Tibial nerve (tissue), 4 donors: ENCODE data around the gene USP22. TPM values are rescaled to one million over a fixed set of nuclear protein-coding genes. Genes with fewer than 3 reads are reported as not detected.
A peak's percentile ranks its signal among the peaks of the same experiment; 100 is the strongest.

ENCODE experiments used
- DNase-seq, 2 donors: peaks; one replicate each; pipeline ENCODE4 v3.0.0-alpha.2; 2019; ENCODE audit warnings: low spot score in 2 of 2
- H3K27ac ChIP-seq, 4 donors: fragments of 200-600 bp; sonication (generic) in 3 of 4; one replicate each; pipeline ENCODE4 v1.5.1; 2017 to 2019; ENCODE audit warnings: mild to moderate bottlenecking in 1 of 4
- H3K27me3 ChIP-seq, 2 donors: fragments of 200-600 bp; sonication (generic) in 1 of 2; one replicate each; pipeline versions ENCODE4 v1.5.1 to v1.6.0; 2017 to 2019
- H3K36me3 ChIP-seq, 3 donors: fragments of 200-600 bp; sonication (generic); one replicate each; pipeline ENCODE4 v1.5.1; 2018 to 2019
- H3K4me1 ChIP-seq, 4 donors: fragments of 200-600 bp; sonication (generic) in 3 of 4; one replicate each; pipeline ENCODE4 v1.5.1; 2017 to 2019
- H3K4me3 ChIP-seq, 4 donors: fragments of 200-600 bp; sonication (generic) in 3 of 4; one replicate each; pipeline ENCODE4 v1.5.1; 2017 to 2019; ENCODE audit warnings: mild to moderate bottlenecking in 1 of 4, moderate library complexity in 1 of 4
- H3K9me3 ChIP-seq, 4 donors: fragments of 200-600 bp; sonication (generic) in 3 of 4; one replicate each; pipeline ENCODE4 v1.5.1; 2017 to 2019
- CTCF ChIP-seq, 5 experiments: fragments of 200-600 bp in 3 of 5; fragments of 450-650 bp in 2 of 5; sonication (generic) in 3 of 5; IDR thresholded peaks; one replicate each; pipeline ENCODE4 v1.5.1; 2016 to 2019; ENCODE audit warnings: antibody characterized with exemption in 5 of 5, mild to moderate bottlenecking in 3 of 5, moderate library complexity in 2 of 5
- EP300 ChIP-seq, 2 donors: sonication (generic); formaldehyde crosslinking; IDR thresholded peaks; one replicate each; pipeline ENCODE4 v1.6.1; 2017; ENCODE audit warnings: antibody characterized with exemption in 2 of 2, mild to moderate bottlenecking in 1 of 2
- POLR2A ChIP-seq, 2 donors: fragments of 450-650 bp; IDR thresholded peaks; one replicate each; pipeline ENCODE4 v1.6.1; 2017; ENCODE audit warnings: antibody characterized with exemption in 2 of 2, mild to moderate bottlenecking in 2 of 2, moderate library complexity in 2 of 2
- WGBS, 2 donors: methylation state at CpG; one replicate each; pipeline ENCODE4 v1.1.5; 2018; 5-methylcytosine and 5-hydroxymethylcytosine counted together
- total RNA-seq, 4 donors: library from RNA; depleted of rRNA; stranded (reverse); fragments of >200 nt; gene quantifications; one replicate each; pipeline ENCODE4 v1.1.0, GENCODE V29; 2016

USP22 gene
- total RNA-seq, 4 donors from 2014 or later = 109 to 169 (median 133) TPM

GRCh38 chr17:21029036-21029435 lies 13.8 kb downstream of the USP22 start:
- peak overlapping the region in 2 of 4 donors; percentile 41 to 69 for H3K27ac ChIP-seq
- peaks cover 0 to 91% (median 49%) of the 10 kb centered on the region in 4 donors for H3K4me1 ChIP-seq
- WGBS, 2 donors = 23 to 28% methylated on average over 7 of the region's 7 CpGs
- H3K9me3 ChIP-seq = no peaks in the 10 kb centered on the region
- H3K36me3 ChIP-seq = peaks cover 3 to 39% (median 10%) of the 10 kb centered on the region in 3 donors
- H3K4me3 ChIP-seq = no peak overlapping the region
- peak in 1 of 2 donors; percentile 45 for TF ChIP-seq EP300 (IDR thresholded peaks at IDR 0.05)
- TF ChIP-seq POLR2A (IDR thresholded peaks at IDR 0.05) = no peak
- DNase-seq = no peak
- H3K27me3 ChIP-seq = no peaks in the 10 kb centered on the region

DNA sequence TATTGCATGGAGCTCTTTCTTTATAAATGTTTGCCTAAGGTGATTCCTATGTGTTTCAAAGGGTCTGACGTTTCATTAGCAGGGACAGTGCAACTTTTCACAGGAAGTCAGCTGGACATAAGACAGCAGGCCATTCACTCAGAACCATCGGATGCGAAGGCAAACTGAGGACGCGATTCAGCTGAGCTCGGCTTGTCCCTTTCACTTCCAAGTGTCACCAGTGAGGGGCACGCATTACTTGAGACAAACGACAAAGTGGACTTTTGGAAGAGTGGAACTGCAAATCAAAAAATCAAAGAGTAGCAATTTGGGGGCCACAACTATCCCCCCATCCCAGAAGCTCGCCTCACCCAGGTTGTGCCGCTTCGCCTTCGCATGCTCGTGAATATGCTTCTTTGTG lies 14.6 kb downstream of the USP22 start:
- no peaks in the 10 kb centered on the region for H3K27me3 ChIP-seq
- H3K36me3 ChIP-seq = peaks cover 3 to 43% (median 10%) of the 10 kb centered on the region in 3 donors
- H3K27ac ChIP-seq = peak overlapping the region in 2 of 4 donors; percentile 41 to 69
- WGBS, 2 donors = 52 to 54% methylated on average over 13 of the region's 13 CpGs
- peaks cover 0 to 91% (median 42%) of the 10 kb centered on the region in 4 donors for H3K4me1 ChIP-seq
- no peak overlapping the region for H3K4me3 ChIP-seq
- H3K9me3 ChIP-seq = no peaks in the 10 kb centered on the region
- no peak for DNase-seq
- TF ChIP-seq POLR2A (IDR thresholded peaks at IDR 0.05) = no peak
- no peak for TF ChIP-seq EP300 (IDR thresholded peaks at IDR 0.05)
- TF ChIP-seq CTCF (IDR thresholded peaks at IDR 0.05) = no peak

GRCh38 chr17:21027031-21027430 lies 15.8 kb downstream of the USP22 start:
- peaks cover 0 to 86% (median 35%) of the 10 kb centered on the region in 4 donors for H3K4me1 ChIP-seq

GRCh38 chr17:21025451-21025850 lies 17.4 kb downstream of the USP22 start:
- Histone ChIP-seq H3K27me3 (no peaks in the 10 kb centered on the region), H3K4me1 (peaks cover 0 to 86% (median 28%) of the 10 kb centered on the region in 4 donors), H3K9me3 (no peaks in the 10 kb centered on the region), H3K4me3 (no peak overlapping the region), H3K36me3 (peaks cover 3 to 58% (median 14%) of the 10 kb centered on the region in 3 donors), H3K27ac (no peak overlapping the region)
- no peak for TF ChIP-seq CTCF (IDR thresholded peaks at IDR 0.05)
- TF ChIP-seq EP300 (IDR thresholded peaks at IDR 0.05) = no peak
- no peak for TF ChIP-seq POLR2A (IDR thresholded peaks at IDR 0.05)
- no peak for DNase-seq
- WGBS, 2 donors = 53 to 59% methylated on average over 5 of the region's 5 CpGs

More at GRCh38 chr17:21027031-21027430, 15.8 kb downstream of the USP22 start:
- no peaks in the 10 kb centered on the region for H3K9me3 ChIP-seq
- H3K27me3 ChIP-seq = no peaks in the 10 kb centered on the region
- WGBS, 2 donors = 75 to 77% methylated on average over 14 of the region's 14 CpGs
- peaks cover 3 to 43% (median 10%) of the 10 kb centered on the region in 3 donors for H3K36me3 ChIP-seq
- peak overlapping the region in 1 of 4 donors; percentile 6 for H3K27ac ChIP-seq
- no peak overlapping the region for H3K4me3 ChIP-seq
- TF ChIP-seq CTCF (IDR thresholded peaks at IDR 0.05) (no peak), EP300 (IDR thresholded peaks at IDR 0.05) (no peak), POLR2A (IDR thresholded peaks at IDR 0.05) (no peak)
- DNase-seq = no peak

DNA sequence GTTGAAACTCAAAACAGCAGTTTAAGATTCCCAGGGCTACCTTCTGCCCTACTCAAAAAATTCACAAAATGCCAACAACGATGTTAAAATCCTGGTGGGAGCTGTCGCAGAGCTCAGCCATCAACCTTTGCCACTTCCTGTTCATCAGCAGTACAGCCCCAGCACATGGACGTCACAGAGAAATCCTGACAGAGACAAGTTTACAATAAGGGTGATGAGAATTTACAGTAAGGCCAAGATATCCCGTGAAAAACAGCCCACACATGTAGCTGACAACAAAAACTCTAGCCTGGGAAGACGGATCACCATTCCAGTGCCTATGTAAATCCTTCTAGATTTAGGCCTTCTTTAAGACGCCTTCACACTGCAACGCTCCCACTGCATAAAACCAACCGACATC lies 18.8 kb downstream of the USP22 start:
- Histone ChIP-seq H3K27ac (peak overlapping the region in 2 of 4 donors; percentile 33 to 40), H3K36me3 (peaks cover 3 to 73% (median 17%) of the 10 kb centered on the region in 3 donors), H3K9me3 (no peaks in the 10 kb centered on the region), H3K4me3 (no peak overlapping the region), H3K27me3 (no peaks in the 10 kb centered on the region), H3K4me1 (peaks cover 0 to 83% (median 18%) of the 10 kb centered on the region in 4 donors)
- 38 to 40% methylated on average over 8 of the region's 8 CpGs for WGBS, 2 donors
- TF ChIP-seq EP300 (IDR thresholded peaks at IDR 0.05) (no peak), POLR2A (IDR thresholded peaks at IDR 0.05) (no peak), CTCF (IDR thresholded peaks at IDR 0.05) (no peak)
- DNase-seq = no peak
